GM18526 (cell line): Measurements from ENCODE around the gene ZSCAN20.

Experiments used
- POLR2A ChIP-seq: IDR thresholded peaks from 3 replicates; pipeline ENCODE4 v1.6.1; 2011; ENCODE audit not compliant: insufficient read length; ENCODE audit errors: extremely low read depth

Gene ZSCAN20

GRCh38 chr1:33502726-33503125, 30.3 kb downstream of the ZSCAN20 start:
- no peak for TF ChIP-seq POLR2A

GRCh38 chr1:33503506-33503905, 31.1 kb downstream of the ZSCAN20 start:
- TF ChIP-seq POLR2A = no peak

- TF ChIP-seq POLR2A = no peak
These were observed 35.2 kb downstream of the ZSCAN20 start for GRCh38 chr1:33507661-33508060.

GRCh38 chr1:33508151-33508550, 35.7 kb downstream of the ZSCAN20 start:
- no peak for TF ChIP-seq POLR2A

GRCh38 chr1:33512226-33513011, 40.0 kb downstream of the ZSCAN20 start:
- TF ChIP-seq POLR2A = no peak

GRCh38 chr1:33515112-33515511, 42.7 kb downstream of the ZSCAN20 start:
- TF ChIP-seq POLR2A = no peak

- no peak for TF ChIP-seq POLR2A
These were observed 43.2 kb downstream of the ZSCAN20 start for GRCh38 chr1:33515607-33516006.

- no peak for TF ChIP-seq POLR2A
These were observed 44.0 kb downstream of the ZSCAN20 start for GRCh38 chr1:33516428-33516827.

- TF ChIP-seq POLR2A = no peak
These were observed 44.6 kb downstream of the ZSCAN20 start for GRCh38 chr1:33516891-33517567.

- TF ChIP-seq POLR2A = no peak
These were observed 45.3 kb downstream of the ZSCAN20 start for GRCh38 chr1:33517596-33518250.

- TF ChIP-seq POLR2A = no peak
These were observed 46.9 kb downstream of the ZSCAN20 start for GRCh38 chr1:33519240-33519884.

- TF ChIP-seq POLR2A = no peak
These were observed 52.1 kb downstream of the ZSCAN20 start for GRCh38 chr1:33524586-33524985.

- no peak for TF ChIP-seq POLR2A
These were observed 55.5 kb downstream of the ZSCAN20 start for GRCh38 chr1:33527934-33528333.

- no peak for TF ChIP-seq POLR2A
These were observed 57.5 kb downstream of the ZSCAN20 start for GRCh38 chr1:33529957-33530356.

GRCh38 chr1:33532250-33532649, 59.8 kb downstream of the ZSCAN20 start:
- TF ChIP-seq POLR2A = no peak

GRCh38 chr1:33532936-33533335, 60.5 kb downstream of the ZSCAN20 start:
- TF ChIP-seq POLR2A = no peak

- TF ChIP-seq POLR2A = no peak
These were observed 62.9 kb downstream of the ZSCAN20 start for GRCh38 chr1:33535334-33535733.
